LoVo (cell line): ENCODE data around the gene EMSY.
"Not testable (repeated sequence)": the region's sequence is repeated elsewhere in the genome, so short reads cannot be mapped to it uniquely, and the experiment has no call there.

ENCODE experiments used
- DNase-seq: peaks from one replicate; pipeline ENCODE4 v3.0.0-alpha.2; 2016; ENCODE audit warnings: low spot score

EMSY gene

DNA sequence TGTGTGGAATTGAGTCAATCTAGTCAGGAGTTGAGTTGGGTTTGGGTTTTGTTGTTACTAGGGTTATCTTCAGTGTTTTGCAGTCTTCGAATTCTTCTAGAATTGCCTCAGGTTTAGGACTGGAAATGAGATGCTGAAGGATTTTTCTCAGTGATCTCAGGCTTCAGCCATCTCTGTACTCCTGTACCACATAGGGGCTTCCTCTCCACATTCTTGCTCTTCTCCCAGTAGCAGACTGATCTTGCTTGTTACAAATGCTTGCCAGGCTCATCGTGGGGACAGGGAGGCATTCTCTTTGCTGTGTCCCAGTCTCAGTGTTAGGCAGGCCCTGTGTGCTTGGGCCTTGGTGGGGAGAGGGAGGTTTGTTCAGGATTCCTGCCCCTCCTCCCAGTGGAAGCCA, 129.6 kb downstream of the EMSY start:
- no peak for DNase-seq

DNA sequence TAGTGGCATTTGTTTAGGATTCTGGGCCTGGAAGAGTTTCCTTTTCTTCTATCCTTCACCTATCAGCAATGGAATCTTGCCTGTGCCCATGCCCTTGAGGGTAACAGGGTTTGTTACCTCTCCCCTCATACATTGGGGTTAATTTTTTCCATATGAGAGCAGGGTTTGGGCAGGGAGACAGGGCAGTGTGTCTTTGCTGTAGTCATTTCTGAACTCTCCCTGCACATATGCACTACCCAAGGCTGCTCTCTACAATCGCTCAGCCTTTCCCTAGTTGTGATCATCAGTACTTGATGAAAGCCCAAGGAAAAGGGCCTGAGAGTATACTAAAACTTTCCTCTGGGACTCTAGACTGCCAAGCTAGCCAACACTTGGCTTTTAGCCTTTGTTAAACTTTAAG, 130.1 kb downstream of the EMSY start:
- DNase-seq: no peak

DNA sequence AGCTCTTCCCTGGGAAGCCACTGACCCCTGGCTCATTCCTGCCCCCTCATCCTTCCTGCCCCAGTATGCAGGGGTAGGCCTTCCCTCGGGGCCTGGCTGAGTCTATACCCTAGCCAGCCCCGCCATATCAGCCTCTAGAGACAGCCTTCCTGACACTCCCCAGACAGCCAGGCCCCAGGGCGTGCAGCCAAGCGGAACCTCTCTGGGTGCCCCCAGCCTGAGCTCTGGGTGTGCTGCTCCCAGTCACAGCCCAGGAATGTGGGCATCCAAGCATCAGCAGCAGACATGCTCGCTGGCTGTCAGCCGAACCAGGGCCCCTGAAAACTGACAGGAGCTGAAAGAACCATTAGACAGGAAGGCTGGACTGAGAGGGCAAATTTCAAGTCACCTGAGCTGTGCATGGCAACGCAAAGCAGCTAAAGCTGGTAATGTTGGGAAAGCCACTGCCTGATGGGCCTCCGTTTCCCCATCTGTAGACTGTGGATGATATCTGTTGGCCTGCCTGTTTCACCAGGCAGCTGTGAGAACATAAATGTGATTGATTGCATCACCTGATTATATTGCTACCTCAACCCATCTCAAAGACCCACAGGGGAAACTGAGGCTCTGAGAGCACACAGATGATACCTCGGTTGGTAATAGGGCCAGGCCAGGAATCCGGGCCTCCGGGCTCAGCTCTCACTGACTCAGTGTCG, 132.6 kb downstream of the EMSY start:
- peak; percentile 46 for DNase-seq

DNA sequence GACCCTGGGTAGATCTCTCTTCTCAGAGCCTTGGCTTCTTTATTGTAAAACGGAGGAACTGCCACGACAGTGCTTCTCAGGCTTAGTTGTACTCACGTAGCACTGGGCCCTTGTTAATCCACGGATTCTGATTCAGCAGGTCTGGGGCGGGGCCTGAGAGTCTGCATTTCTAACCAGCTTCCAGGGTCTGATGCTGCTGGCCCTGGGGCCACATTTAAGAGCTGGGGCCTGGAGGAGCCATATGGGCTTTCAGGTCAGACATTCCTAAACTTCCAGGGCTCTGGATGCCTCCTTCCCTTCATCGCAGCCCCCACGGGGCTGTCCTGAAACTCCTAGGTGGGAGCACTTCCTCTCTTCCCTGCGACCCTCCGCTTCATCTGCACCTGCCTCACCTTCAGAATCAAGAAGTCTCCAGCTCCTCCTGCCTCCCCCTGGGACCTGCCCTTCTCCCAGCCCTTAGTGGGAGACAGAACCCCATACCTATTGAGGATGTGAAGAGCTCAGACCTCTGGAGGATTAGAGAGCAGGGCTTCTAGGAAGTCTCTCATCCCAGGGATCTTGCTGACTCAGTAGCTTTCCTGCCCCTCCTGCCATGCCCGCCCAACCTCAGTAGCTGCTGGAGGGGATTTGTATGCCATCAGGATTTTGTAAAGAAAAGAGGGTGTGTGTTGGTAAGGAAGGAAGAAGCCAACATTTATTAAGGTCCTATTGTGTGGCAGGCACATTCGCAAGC, 133.3 kb downstream of the EMSY start:
- DNase-seq: no peak

DNA sequence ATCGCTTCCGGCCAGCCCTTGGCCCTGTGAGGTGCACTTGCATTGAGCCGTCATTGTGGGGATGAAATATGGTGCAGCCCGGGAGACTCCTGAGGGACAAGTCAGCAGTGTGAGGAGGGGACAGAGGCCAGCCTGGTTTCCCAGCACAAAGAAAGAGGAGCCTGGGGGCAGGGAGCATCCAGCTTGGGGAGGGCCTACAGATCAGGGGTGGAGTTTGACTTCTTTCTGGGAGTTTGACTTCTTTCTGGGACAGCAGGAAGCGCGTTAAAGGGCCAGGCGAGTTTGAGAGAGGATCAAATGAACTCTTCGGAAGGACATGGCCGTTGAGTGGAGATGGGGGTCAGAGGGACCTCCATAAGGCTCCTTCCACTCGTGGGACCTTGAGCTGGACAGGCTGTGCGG, 133.8 kb downstream of the EMSY start:
- DNase-seq: no peak

DNA sequence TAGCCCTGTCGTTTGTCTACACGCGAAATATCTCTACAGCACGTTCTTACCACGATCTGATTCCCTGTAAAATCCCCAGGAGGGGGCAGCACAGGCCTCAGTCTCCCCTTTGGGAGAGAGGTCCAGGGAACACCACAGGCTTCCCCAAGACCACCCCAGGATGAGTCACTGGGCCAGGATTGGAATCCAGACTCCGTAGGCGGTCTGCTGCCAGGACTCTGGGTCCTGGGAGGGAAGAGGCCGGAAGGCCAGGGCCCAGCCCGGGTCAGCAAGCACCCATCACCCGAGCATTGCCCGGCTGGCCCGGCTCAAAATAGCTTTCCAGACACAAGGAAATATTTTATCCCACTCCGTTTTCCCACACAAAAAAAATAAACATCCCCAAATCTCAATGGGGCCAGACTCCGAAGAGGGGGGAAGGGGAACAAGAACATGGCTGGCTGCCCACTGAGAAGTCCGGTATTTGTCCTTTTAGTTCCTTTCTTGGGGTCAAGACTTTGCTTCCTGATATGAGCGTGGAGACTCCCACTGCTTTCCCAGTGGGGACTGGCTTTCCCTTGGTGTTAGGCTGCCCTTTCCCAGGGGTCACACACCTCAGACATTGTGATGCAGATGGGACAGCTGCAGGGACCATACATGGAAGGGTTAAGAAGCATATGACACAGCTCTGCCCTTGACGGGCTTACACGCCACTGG, 134.4 kb downstream of the EMSY start:
- DNase-seq: no peak

DNA sequence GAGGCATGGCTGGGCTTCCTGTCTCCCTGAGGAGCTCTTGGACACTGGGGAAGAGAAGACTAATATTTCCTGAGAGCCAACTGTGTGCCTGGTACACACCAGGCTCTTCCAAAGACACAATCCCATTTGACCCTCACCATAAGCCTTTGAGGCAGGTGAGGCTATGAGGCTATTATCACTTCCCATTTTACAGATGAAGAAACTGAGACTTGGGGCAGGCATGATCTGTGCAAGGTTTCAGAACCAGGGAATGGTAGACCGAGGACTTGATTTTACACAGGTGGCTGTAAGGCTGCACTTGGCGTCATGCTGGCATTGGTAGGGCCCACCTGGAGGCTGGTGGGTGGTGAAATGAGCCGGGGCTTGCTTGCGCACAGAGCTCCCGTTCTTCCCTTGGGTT, 134.9 kb downstream of the EMSY start:
- no peak for DNase-seq

DNA sequence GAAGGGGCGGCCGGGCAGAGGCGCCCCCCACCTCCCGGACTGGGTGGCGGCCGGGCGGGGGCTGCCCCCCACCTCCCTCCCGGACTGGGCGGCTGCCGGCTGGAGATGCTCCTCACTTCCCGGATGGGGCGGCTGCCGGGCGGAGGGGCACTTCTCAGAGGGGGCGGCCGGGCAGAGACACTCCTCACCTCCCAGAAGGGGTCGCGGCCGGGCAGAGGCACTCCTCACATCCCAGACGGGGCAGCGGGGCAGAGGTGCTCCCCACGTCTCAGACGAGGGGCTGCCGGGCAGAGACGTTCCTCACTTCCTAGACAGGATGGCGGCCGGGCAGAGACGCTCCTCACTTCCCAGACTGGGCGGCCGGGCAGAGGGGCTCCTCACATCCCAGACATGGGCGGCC, 137.7 kb downstream of the EMSY start:
- not testable (repeated sequence) for DNase-seq

DNA sequence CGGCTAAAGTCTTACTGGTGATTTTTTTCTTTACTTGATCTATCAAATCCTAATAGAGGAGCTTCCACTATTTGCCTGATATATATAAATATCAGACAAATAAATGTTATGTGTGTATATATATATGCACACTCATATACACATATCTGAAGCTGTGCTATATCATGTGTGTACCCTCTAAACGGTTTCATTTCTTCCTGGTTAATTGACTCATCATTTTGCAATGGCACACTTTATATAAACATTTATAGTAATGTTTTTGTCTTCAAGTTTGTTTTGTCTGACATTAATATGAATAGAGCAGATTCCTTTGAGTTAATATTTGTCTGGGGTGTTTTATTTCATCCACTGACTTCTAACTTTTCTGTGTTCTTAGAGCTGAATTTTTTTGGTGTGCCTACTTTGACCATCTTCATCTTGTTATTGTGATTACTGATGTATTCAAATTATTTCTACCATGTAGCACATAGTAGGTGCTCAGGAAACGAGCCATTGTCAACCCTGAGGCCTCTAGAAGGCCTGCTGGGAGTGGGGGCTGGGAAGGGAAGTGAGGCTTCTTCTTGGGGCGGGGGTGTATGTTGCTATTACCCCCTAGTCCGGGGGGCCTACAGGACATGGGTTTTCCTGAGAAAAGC, 143.1 kb downstream of the EMSY start:
- DNase-seq: no peak

DNA sequence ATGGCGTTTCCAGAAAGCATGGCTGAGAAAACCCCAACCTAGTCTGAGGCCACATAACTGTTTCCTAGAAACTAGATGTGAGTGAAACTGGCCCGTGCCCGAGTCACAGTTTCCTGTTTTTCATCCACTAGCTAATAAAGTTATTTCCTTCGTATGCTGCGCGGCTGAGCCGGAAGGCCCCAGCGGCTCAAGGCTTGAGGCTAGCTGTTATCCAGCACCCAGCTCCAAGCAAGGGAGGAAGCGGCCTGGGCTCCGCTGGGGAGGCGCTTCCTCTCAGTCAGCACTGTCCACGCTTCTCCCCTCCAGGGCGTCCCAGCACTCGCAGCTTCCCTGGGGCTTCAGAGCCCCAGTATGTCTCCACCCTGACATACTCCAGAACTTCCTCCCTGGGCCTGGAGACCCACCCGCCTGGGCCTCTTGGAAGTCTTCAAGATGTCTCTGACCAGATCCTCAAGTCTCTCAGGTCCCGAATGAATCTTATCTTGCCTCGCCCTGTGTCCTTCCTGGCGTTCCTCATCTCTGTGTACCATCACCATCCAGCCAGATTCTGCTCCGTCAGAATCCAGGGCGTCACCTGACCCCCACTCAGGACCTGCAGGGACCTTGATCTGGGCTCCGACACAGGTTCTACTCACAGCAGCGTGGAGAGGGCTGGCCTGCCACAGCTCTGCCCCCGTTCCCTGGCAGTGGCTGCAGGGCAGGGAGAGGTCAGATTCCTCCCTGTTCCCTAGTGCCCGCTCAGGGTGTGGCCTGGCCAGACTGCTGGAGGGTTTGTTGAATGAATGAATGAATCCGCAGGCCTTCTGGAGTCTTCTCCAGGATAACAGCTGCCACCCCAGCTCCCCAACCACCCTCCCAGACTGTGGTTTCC, 143.9 kb downstream of the EMSY start:
- no peak for DNase-seq

DNA sequence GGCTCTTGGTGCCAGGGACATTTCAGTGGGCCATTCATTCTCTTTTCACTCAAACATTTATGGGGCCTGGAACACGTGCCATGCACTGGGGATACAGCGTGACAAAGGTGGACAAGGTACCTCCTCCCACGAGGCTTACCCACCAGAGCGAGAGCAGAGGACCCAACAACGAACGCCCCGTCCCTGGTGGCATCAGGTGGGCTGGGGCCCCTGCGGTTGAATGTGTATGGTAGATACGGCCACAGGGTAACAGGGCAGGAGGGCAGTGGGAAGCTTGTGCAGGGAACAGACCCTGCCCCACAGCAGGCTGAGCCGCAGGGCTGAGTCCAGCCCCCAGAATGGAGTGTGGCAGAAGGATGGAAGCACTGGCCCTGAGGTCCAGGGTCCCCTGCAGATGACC, 144.7 kb downstream of the EMSY start:
- no peak for DNase-seq

DNA sequence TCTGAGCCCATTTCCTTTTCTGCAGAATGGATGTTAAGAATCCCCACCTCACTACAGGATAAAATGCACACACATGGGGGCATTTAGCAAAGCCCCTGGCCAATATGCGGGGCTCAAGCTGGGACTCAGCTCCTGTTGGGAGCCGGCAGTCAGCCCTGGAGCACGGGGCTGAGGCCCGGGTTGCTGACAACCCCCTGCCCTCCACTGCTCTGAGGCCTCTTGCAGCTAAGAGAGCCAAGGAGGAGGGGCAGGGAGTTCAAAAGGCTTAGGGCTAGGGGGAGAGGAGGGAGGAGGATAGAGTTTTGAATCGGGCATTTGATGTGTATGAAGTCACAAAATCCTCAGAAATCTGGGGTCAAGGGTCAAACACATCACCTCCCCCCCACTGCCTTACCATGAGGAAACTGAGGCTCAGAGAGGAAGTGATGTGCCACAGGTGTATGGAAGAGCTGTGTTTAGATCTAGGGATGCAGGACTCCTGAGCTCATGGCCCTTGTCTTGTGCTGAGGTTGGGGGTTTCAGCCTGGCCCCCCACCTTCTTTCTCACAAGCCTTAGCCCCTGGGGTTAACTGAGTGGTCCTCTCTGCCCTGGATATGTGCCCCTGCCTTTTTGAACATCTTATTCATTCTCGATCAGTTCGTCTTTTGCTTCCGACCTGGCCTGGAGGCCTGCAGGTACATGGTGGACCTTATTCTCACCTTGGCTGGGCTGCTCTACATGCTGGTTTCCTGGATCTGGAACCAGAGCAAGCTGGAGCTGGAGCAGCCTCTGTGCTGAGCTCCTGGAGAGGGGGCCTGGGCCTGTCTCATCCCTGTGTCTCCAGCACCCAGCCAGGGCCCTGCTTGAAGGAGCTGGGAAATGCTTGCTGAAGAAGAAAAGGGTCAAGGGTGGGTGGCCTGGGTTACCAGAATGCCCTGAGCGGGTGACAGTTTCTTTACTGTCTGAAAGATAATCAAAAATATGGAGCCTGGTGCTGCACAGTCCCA, 145.4 kb downstream of the EMSY start:
- no peak for DNase-seq

DNA sequence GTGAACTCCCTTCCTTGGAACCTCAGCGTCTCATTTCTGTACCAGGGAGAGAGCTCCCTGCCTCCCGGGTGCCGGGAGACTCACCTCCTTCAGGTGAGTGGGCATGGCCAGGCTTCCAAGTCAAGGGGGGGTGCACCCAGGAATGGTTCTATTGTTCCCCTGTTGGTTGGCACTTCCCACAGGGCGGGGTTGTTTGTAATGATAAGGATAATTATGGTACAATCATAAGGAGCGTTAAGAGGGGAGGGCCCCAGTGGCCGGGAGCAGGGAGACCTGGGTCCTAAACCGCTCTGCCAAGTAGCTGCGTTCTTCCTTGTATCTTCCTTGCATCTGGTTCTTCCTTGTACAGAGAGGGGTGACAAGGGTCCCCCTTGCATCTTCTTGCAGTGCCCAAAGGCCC, 146.6 kb downstream of the EMSY start:
- no peak for DNase-seq

DNA sequence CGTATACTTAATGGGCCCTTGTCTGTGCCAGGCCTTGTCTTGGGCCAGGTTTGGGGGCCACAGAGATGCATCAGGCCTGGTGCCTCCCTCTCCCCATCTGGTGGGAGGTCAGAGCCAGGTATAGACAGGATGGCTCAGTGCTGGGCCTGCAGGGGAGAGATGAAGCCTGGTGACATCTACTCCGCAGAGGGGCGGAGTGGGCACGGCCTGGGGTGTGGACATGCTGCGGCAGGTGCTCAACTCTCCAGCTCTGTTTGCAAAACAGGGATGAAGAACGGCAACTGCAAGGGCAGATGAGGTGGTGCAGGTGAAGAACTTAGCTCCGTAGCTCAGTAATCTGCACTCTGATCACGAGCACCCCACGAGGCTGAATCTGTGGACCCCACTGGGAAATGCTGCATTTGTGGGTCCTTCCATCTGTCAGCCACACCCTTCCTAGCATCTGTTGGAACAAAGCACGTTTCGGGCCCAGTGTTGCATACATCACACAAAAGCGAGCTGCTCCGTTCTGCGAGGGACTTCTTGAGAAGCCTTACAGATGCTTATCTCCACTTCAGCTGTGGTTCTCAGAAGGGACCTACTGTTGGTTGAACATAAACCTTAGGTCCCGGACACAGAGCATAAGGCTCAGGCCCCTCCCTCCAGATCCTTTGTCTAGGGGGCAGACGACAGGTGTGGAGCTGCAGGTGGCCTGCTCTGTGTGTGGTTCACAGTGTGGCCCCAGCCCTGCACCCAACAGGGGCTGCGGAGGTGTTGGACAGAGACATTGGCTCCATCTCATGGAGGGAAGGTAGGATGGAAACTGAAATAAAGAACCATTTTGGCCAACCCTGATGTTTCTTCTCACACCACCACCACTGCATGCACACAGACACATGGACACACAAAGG, 147.5 kb downstream of the EMSY start:
- DNase-seq: no peak

DNA sequence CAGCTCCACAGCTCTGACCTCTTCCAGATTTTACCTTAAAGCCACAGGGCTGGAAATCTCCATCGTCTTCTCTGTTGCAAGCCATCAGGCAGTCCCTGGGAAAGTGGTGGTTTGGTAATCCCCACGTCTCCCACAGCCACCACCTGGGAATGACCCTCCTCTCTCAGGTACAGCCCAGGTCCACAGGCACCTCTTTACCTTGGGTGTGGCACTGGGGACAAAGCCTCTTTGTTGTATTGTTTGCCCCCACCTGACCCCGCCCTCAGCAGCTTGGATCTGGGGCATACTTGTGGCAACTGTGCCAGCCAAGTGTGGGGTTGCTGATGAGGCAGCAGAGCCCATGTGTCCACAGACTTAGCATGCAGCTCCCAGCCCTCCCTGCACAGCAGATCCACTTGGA, 148.1 kb downstream of the EMSY start:
- DNase-seq: peak; percentile 16

DNA sequence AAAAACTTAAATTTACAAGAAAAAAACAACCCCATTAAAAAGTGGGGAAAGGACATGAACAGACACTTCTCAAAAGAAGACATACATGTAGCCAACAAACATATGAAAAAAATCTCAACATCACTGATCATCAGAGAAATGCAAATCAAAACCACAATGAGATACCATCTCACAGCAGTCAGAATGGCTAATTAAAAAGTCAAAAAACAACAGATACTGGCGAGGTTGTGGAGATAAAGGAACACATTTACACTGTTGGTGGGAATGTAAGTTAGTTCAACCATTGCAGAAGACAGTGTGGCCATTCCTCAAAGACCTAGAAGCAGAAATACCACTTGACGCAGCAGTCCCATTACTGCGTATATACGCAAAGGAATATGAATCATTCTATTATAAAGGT, 150.3 kb downstream of the EMSY start:
- not testable (repeated sequence) for DNase-seq

DNA sequence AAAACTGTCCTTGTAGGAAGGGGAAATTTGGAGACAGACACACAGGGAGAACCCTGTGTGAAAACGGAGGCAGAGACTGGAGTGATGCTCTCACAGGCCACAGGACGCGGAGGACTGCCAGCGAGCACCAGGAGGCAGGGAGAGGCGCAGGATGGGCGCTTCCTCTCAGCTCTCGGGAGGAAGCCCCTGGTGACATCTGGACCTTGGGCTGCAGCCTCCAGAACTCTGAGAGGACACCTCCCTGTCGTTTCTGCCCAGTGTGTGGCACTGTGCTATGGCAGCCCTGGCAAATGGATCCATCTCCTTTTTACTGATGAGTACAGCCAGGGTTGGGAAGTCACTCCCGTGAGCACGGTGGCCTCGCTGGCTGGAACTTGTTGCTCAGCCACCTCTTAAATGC, 151.8 kb downstream of the EMSY start:
- DNase-seq: no peak

DNA sequence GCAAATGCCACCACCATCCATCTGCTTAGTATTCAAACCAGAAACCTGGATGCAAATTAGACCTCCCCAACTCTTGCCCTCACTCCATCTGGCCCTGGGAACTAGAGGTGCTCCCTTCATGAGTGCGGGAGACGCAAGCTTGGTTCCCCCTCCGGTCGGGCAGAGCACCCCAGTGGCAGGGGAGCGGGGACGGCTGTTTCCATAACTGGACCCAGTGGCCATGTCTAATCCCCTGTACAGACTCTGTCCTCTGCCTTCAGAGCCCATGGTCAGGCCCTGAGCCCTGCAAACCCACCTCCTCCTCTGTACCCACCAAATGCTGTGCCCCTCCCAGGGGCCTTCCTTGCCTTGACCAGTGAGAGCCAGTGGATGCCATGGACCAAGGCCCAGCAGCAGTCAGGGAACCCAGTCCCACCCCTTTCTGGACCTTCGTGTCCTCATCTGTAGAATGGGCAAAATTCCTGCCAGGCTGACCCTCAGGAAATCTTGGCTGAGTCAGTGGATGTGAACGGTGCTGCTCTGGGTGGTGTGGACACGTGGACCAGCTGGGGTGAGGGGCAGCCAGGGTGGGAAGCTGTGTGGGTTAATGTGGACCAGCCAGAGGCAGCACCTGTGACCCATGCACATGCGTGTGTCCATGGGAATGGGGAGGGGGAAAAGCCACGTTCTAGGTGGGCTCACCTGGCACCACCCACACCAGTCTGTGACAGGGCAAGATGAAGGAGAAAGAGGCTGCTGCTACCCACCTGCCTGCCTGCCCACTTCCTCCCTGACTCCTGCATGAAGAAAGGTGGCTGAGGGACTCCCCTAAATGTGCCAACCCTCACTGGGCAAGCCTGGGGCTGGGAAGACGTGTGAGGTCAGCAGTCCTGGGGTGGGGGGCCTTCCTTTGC, 153.0 kb downstream of the EMSY start:
- no peak for DNase-seq
